B cell (primary cell): ENCODE results near the gene MED23. TPM values are rescaled to one million over a fixed set of nuclear protein-coding genes. Genes with fewer than 3 reads are reported as not detected.

Experiments
- ATAC-seq: fragments of 200-7000 bp; cut with Tn5 transposase; one replicate; pipeline ENCODE4 v1.10.0; 2021; ENCODE audit warnings: low read depth, mild to moderate bottlenecking, moderate number of reproducible peaks, moderate library complexity
- CTCF ChIA-PET: fragments of 350-600 bp; sonication (Branson Sonifier 250); formaldehyde crosslinking; loops from one replicate; lab custom pipeline; 2021; ENCODE audit warnings: antibody characterized with exemption, inconsistent platforms; lab: Charles Lee
- POLR2A ChIA-PET: fragments of 350-600 bp; sonication (Branson Sonifier 250); formaldehyde crosslinking; loops from one replicate; lab custom pipeline; 2021; ENCODE audit warnings: antibody characterized with exemption; lab: Charles Lee
- DNase-seq: peaks from one replicate; pipeline ENCODE4 v3.0.0; 2013
- H2AFZ ChIP-seq: 2 replicates; pipeline ENCODE4 v1.6.1; 2012; ENCODE audit warnings: mild to moderate bottlenecking, low read depth, low read length; ENCODE audit not compliant: insufficient read depth, poor library complexity, severe bottlenecking
- H3K27ac ChIP-seq, 2 donors: 1 replicate in 1 of 2; 2 replicates in 1 of 2; pipeline ENCODE4 v1.5.1; 2012 to 2013; ENCODE audit warnings: low read length in 2 of 2, mild to moderate bottlenecking in 2 of 2, moderate library complexity in 1 of 2
- H3K27me3 ChIP-seq, 4 experiments: fragments of 200-600 bp in 1 of 4; sonication (generic) in 1 of 4; replicated peaks in 1 of 4; 1 replicate in 2 of 4; 2 replicates in 2 of 4; pipeline versions ENCODE4 v1.6.1 to v1.7.0; 2013 to 2016; ENCODE audit warnings: low read length in 3 of 4, mild to moderate bottlenecking in 2 of 4, mixed read lengths in 1 of 4, moderate library complexity in 1 of 4; ENCODE audit not compliant: insufficient read depth in 4 of 4, control insufficient read depth in 3 of 4; ENCODE audit errors: control extremely low read depth in 1 of 4
- H3K36me3 ChIP-seq, 2 experiments: replicated peaks in 1 of 2; 1 replicate in 1 of 2; 2 replicates in 1 of 2; pipeline versions ENCODE4 v1.6.1 to v1.7.1; 2013; ENCODE audit warnings: low read length in 1 of 2; ENCODE audit not compliant: insufficient read depth in 2 of 2, control insufficient read depth in 1 of 2; ENCODE audit errors: control extremely low read depth in 1 of 2, extremely low read depth in 1 of 2
- H3K4me1 ChIP-seq, 2 donors: fragments of 200-600 bp in 1 of 2; sonication (generic) in 1 of 2; 1 replicate in 1 of 2; 2 replicates in 1 of 2; pipeline versions ENCODE4 v1.5.1 to v1.6.1; 2013 to 2017; ENCODE audit warnings: low read length in 2 of 2; ENCODE audit not compliant: control insufficient read depth in 2 of 2, insufficient read depth in 2 of 2
- H3K4me2 ChIP-seq: replicated peaks from 2 replicates; pipeline ENCODE3; 2012; ENCODE audit warnings: mild to moderate bottlenecking, low read depth, low read length; ENCODE audit not compliant: poor library complexity, severe bottlenecking
- H3K4me3 ChIP-seq, 5 experiments: fragments of 200-600 bp in 1 of 5; sonication (generic) in 1 of 5; 1 replicate in 3 of 5; 2 replicates in 2 of 5; pipeline versions ENCODE4 v1.5.1 to v1.7.0; 2011 to 2016; ENCODE audit warnings: low read length in 4 of 5, mild to moderate bottlenecking in 4 of 5, low read depth in 2 of 5, control low read depth in 1 of 5, moderate library complexity in 1 of 5; ENCODE audit not compliant: insufficient read depth in 1 of 5; ENCODE audit errors: control extremely low read depth in 1 of 5, extremely low read depth in 1 of 5
- H3K79me2 ChIP-seq: fragments of 200-600 bp; sonication (generic); one replicate; pipeline ENCODE4 v1.6.0; 2016; ENCODE audit warnings: low read length; ENCODE audit not compliant: control insufficient read depth, insufficient read depth
- H3K9ac ChIP-seq: fragments of 200-600 bp; sonication (generic); 2 replicates; pipeline ENCODE4 v1.6.1; 2017; ENCODE audit warnings: mild to moderate bottlenecking, low read length, moderate library complexity
- H3K9me3 ChIP-seq, 3 donors: one replicate each; pipeline versions ENCODE4 v1.6.1 to v1.7.1; 2013; ENCODE audit warnings: low read length in 2 of 3; ENCODE audit not compliant: control insufficient read depth in 2 of 3, insufficient read depth in 1 of 3; ENCODE audit errors: control extremely low read depth in 1 of 3
- H4K20me1 ChIP-seq: 2 replicates; pipeline ENCODE4 v1.6.0; 2012; ENCODE audit warnings: mild to moderate bottlenecking, low read length; ENCODE audit not compliant: insufficient read depth, control insufficient read depth, poor library complexity, severe bottlenecking
- H3K27ac Mint-ChIP-seq: one replicate; pipeline ENCODE4 v1.8.0; 2021; ENCODE audit warnings: mixed read lengths
- H3K27me3 Mint-ChIP-seq: one replicate; pipeline ENCODE4 v1.8.0; 2021; ENCODE audit warnings: mixed read lengths
- H3K4me1 Mint-ChIP-seq: one replicate; pipeline ENCODE4 v1.8.0; 2021; ENCODE audit warnings: mixed read lengths
- H3K4me3 Mint-ChIP-seq: one replicate; pipeline ENCODE4 v1.8.0; 2021; ENCODE audit warnings: mixed read lengths
- H3K9me3 Mint-ChIP-seq: one replicate; pipeline ENCODE4 v1.8.0; 2022; ENCODE audit warnings: mixed read lengths; ENCODE audit not compliant: insufficient read depth
- EZH2 ChIP-seq: IDR thresholded peaks from 2 replicates; pipeline ENCODE4 v1.6.1; 2012; ENCODE audit warnings: borderline replicate concordance, low read depth, mild to moderate bottlenecking, moderate library complexity, low read length; ENCODE audit not compliant: insufficient read depth, poor library complexity, severe bottlenecking
- WGBS: methylation state at CpG from one replicate; pipeline ENCODE4 v1.1.5; 2013; ENCODE audit warnings: missing lambda C conversion rate; ENCODE audit not compliant: insufficient coverage; 5-methylcytosine and 5-hydroxymethylcytosine counted together
- intact Hi-C: fragments of 100-400 bp; cut with micrococcal nuclease; formaldehyde crosslinking; loops from one replicate; pipeline ENCODE4 v1.10.0; 2022
- polyA plus RNA-seq: library from polyadenylated mRNA; depleted of rRNA; stranded (reverse); fragments of >200 nt; gene quantifications from 2 replicates; pipeline ENCODE4 v1.2.3, GENCODE V29; 2012
- total RNA-seq, 2 donors: library from RNA; stranded (reverse); fragments of 120-200 nt in 1 of 2; gene quantifications; 1 replicate in 1 of 2; 2 replicates in 1 of 2; pipeline versions ENCODE4 v1.2.3 to v1.2.4, GENCODE V29; 2013 to 2022
- TF ChIP-seq, protein P1 (sequence below): fragments of 200-600 bp; IDR thresholded peaks from one replicate; pipeline ENCODE4 v1.8.0; 2022; ENCODE audit warnings: antibody characterized with exemption, mild to moderate bottlenecking

Gene MED23
- total and polyA plus RNA-seq, 2 donors (not counting 1 experiment from before 2014, with no cell fraction given), result 22.7 to 57.1 TPM

DNA sequence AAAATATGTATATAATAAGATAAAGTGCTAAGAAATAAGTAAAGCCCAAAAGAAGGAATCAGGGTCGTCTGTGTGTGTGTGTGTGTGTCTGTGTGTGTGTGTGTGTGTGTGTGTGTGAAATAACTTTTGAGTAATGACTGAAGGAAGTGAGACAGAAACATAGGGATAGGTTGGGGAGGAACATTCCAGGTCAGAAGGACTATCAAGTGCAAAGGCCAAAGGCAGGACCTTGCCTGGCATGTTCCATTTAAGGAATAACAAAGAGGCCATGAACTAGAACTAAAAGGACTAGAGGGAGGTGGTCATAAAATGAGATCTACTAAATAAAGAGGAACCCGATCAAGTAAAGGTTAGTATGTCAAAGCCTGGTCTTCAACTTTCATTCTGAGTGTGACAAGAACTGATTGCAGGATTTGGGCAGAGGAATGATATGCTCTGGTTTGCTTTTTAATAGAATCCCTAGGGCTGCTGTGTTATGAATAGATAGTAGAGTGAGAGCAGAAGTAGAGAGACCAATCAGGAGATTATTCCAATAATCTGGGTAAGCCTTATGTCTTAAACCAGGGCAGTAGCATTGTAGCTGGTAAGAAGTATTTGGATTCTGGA is 15.9 kb upstream of the MED23 start:
- no peak for TF ChIP-seq EZH2
- TF ChIP-seq, protein P1, sequence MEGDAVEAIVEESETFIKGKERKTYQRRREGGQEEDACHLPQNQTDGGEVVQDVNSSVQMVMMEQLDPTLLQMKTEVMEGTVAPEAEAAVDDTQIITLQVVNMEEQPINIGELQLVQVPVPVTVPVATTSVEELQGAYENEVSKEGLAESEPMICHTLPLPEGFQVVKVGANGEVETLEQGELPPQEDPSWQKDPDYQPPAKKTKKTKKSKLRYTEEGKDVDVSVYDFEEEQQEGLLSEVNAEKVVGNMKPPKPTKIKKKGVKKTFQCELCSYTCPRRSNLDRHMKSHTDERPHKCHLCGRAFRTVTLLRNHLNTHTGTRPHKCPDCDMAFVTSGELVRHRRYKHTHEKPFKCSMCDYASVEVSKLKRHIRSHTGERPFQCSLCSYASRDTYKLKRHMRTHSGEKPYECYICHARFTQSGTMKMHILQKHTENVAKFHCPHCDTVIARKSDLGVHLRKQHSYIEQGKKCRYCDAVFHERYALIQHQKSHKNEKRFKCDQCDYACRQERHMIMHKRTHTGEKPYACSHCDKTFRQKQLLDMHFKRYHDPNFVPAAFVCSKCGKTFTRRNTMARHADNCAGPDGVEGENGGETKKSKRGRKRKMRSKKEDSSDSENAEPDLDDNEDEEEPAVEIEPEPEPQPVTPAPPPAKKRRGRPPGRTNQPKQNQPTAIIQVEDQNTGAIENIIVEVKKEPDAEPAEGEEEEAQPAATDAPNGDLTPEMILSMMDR, result no peak
- POLR2A ChIA-PET, result no interaction called here
- Histone ChIP-seq H3K79me2 (no peaks in the 10 kb centered on the region), H3K4me2 (no peak overlapping the region), H3K9me3 (no peaks in the 10 kb centered on the region), H2AFZ (no peak overlapping the region), H4K20me1 (no peaks in the 10 kb centered on the region), H3K27me3 (peaks cover 0 to 2% (median 0%) of the 10 kb centered on the region in 4 experiments), H3K36me3 (no peaks in the 10 kb centered on the region), H3K4me3 (no peak overlapping the region), H3K4me1 (peaks cover 0 to 6% of the 10 kb centered on the region in 2 donors), H3K27ac (no peak overlapping the region), H3K9ac (no peak overlapping the region)
- Mint-ChIP-seq H3K9me3 (no peaks in the 10 kb centered on the region), H3K27me3 (peaks cover 9% of the 10 kb centered on the region), H3K4me3 (no peak overlapping the region), H3K27ac (no peak overlapping the region), H3K4me1 (no peaks in the 10 kb centered on the region)
- CTCF ChIA-PET, result no interaction called here
- ATAC-seq, result no peak
- no peak for DNase-seq
- intact Hi-C loops, result no loop called here
- WGBS, result 81% methylated on average over 2 of the region's 2 CpGs

DNA sequence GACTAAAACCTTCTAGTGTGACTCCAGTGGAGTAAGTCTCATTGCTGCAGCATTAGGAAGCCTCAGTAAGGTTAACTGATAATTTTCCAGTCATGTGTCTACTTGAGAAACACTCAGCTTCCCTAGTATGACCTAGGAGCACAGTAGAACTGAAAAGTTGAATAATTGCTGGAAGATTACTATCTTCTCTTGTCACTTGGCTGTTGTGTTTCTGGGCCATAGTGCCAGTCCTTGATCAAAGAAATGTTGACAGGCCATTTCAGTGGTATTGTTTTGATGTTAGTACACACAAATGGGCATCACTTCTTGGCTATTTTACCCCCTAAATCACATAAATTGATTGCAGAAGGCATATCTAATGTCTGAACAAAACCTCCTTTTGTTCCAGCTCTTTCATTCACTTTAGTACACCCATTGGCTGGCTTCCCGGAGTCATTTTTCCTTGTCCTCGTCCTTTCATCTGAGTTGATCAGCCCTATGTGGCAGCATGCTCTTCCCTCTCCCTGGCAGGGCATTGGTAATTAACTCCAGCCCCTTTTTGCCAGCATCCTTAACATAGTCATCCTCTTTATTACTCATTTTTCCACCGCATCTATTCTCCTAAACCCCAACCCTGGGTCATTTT is 15.1 kb upstream of the MED23 start:
- Mint-ChIP-seq H3K4me3 (no peak overlapping the region), H3K9me3 (no peaks in the 10 kb centered on the region), H3K27ac (no peak overlapping the region), H3K4me1 (no peaks in the 10 kb centered on the region), H3K27me3 (peaks cover 11% of the 10 kb centered on the region)
- Histone ChIP-seq H4K20me1 (no peaks in the 10 kb centered on the region), H3K36me3 (no peaks in the 10 kb centered on the region), H3K79me2 (no peaks in the 10 kb centered on the region), H3K27me3 (no peaks in the 10 kb centered on the region), H3K4me2 (no peak overlapping the region), H3K4me3 (no peak overlapping the region), H3K27ac (no peak overlapping the region), H3K4me1 (peaks cover 0 to 6% of the 10 kb centered on the region in 2 donors), H3K9ac (no peak overlapping the region), H2AFZ (no peak overlapping the region), H3K9me3 (no peaks in the 10 kb centered on the region)
- 97% methylated on average over 2 of the region's 3 CpGs for WGBS
- POLR2A ChIA-PET, result no interaction called here
- CTCF ChIA-PET, result no interaction called here
- no peak for ATAC-seq
- intact Hi-C loops, result no loop called here
- no peak for DNase-seq
- TF ChIP-seq EZH2, result no peak
- TF ChIP-seq, protein P1, result no peak
